Measurements from ENCODE around the gene TAF11L12. TPM values are rescaled to one million over a fixed set of nuclear protein-coding genes. Genes with fewer than 3 reads are reported as not detected.
"Not testable (repeated sequence)": the region's sequence is repeated elsewhere in the genome, so short reads cannot be mapped to it uniquely, and the experiment has no call there.

TAF11L12 gene
- total and polyA plus RNA-seq, 2 of the 13 experiments (the other 11 are each of a cell fraction or from before 2014, with no cell fraction given), result not detected

- H4K20me1 ChIP-seq (ENCODE audit: insufficient read depth, low read length); FAIRE-seq; H2AFZ ChIP-seq (ENCODE audit: low read length); BruUV-seq (replicated peaks); H3K4me3 ChIP-seq (replicated peaks in 1 of 3; ENCODE audit: insufficient read depth in 1 of 3, low read depth in 2 of 3, low read length in 3 of 3); H3K9ac ChIP-seq (ENCODE audit: insufficient read depth, low read depth, low read length); H3K9me3 ChIP-seq (ENCODE audit: low read length); DNase-seq (ENCODE audit: low spot score); H3K27ac ChIP-seq (ENCODE audit: extremely low read length, insufficient read depth, low read length); ATAC-seq; POLR2A ChIA-PET; intact Hi-C loops (cut with micrococcal nuclease; ENCODE audit: unreplicated experiment); H3K36me3 ChIP-seq (replicated peaks in 1 of 2; ENCODE audit: control insufficient read depth in 1 of 2, insufficient read depth in 2 of 2, low read length in 2 of 2); CTCF ChIA-PET (ENCODE audit: low intra/inter-chr PET ratio, low total read pairs); H3K79me2 ChIP-seq (ENCODE audit: insufficient read depth, low read length); H3K4me2 ChIP-seq (ENCODE audit: low read depth, low read length); H3K27me3 ChIP-seq (ENCODE audit: control insufficient read depth in 1 of 2, insufficient read depth in 2 of 2, low read length in 2 of 2); in situ Hi-C loops (cut with HindIII; ENCODE audit: extremely low pct_ligation_motif_present, low pct_unique_long_range_greater_than_20kb); H3K4me1 ChIP-seq (ENCODE audit: insufficient read depth, low read length): not testable (repeated sequence)
- WGBS (ENCODE audit: low lambda C conversion rate), result no CpG with 5 or more reads among the region's 15 CpGs
Measured at GRCh38 chr5:17597728-17598127, 12.5 kb upstream of the TAF11L12 start, which contains the start of gene TAF11L10. TAF11L10 (minus strand) TSS chr5:17597828.

GRCh38 chr5:17603880-17604279 lies 6.3 kb upstream of the TAF11L12 start, which contains the start of gene TAF11L11:
TAF11L11 (plus strand) TSS chr5:17604183.
- H3K4me1 ChIP-seq (ENCODE audit: insufficient read depth, low read length); BruUV-seq (replicated peaks); H2AFZ ChIP-seq (ENCODE audit: low read length); CTCF ChIA-PET (ENCODE audit: low intra/inter-chr PET ratio, low total read pairs); H3K9me3 ChIP-seq (ENCODE audit: low read length); POLR2A ChIA-PET; FAIRE-seq; H3K36me3 ChIP-seq (replicated peaks in 1 of 2; ENCODE audit: control insufficient read depth in 1 of 2, insufficient read depth in 2 of 2, low read length in 2 of 2); H3K27ac ChIP-seq (ENCODE audit: extremely low read length, insufficient read depth, low read length); intact Hi-C loops (cut with micrococcal nuclease; ENCODE audit: unreplicated experiment); H3K4me2 ChIP-seq (ENCODE audit: low read depth, low read length); H3K79me2 ChIP-seq (ENCODE audit: insufficient read depth, low read length); H3K4me3 ChIP-seq (replicated peaks in 1 of 3; ENCODE audit: insufficient read depth in 1 of 3, low read depth in 2 of 3, low read length in 3 of 3); H3K9ac ChIP-seq (ENCODE audit: insufficient read depth, low read depth, low read length); H4K20me1 ChIP-seq (ENCODE audit: insufficient read depth, low read length); ATAC-seq; DNase-seq (ENCODE audit: low spot score); in situ Hi-C loops (cut with HindIII; ENCODE audit: extremely low pct_ligation_motif_present, low pct_unique_long_range_greater_than_20kb); H3K27me3 ChIP-seq (ENCODE audit: control insufficient read depth in 1 of 2, insufficient read depth in 2 of 2, low read length in 2 of 2): not testable (repeated sequence)
- WGBS (ENCODE audit: low lambda C conversion rate), result 38% methylated on average over 6 of the region's 6 CpGs

GRCh38 chr5:17604951-17605350 lies 5.2 kb upstream of the TAF11L12 start:
- no peak for ATAC-seq
- H2AFZ ChIP-seq (ENCODE audit: low read length), result no peak overlapping the region
- no peaks in the 10 kb centered on the region for H3K36me3 ChIP-seq (replicated peaks in 1 of 2; ENCODE audit: control insufficient read depth in 1 of 2, insufficient read depth in 2 of 2, low read length in 2 of 2)
- no peak overlapping the region for H3K27ac ChIP-seq (ENCODE audit: extremely low read length, insufficient read depth, low read length)
- ChIA-PET POLR2A (no interaction called here), CTCF (ENCODE audit: low intra/inter-chr PET ratio, low total read pairs) (no interaction called here)
- H3K27me3 ChIP-seq (ENCODE audit: control insufficient read depth in 1 of 2, insufficient read depth in 2 of 2, low read length in 2 of 2), result no peaks in the 10 kb centered on the region; a peak in 1 of 5 replicates
- no peak overlapping the region for H3K4me2 ChIP-seq (ENCODE audit: low read depth, low read length)
- no peaks in the 10 kb centered on the region for H3K4me1 ChIP-seq (ENCODE audit: insufficient read depth, low read length)
- in situ Hi-C loops (cut with HindIII; ENCODE audit: extremely low pct_ligation_motif_present, low pct_unique_long_range_greater_than_20kb) (no loop called here), intact Hi-C loops (cut with micrococcal nuclease; ENCODE audit: unreplicated experiment) (no loop called here)
- H4K20me1 ChIP-seq (ENCODE audit: insufficient read depth, low read length), result no peaks in the 10 kb centered on the region
- TF ChIP-seq ARNT (IDR thresholded peaks at IDR 0.05), result no peak
- TF ChIP-seq, protein P1, sequence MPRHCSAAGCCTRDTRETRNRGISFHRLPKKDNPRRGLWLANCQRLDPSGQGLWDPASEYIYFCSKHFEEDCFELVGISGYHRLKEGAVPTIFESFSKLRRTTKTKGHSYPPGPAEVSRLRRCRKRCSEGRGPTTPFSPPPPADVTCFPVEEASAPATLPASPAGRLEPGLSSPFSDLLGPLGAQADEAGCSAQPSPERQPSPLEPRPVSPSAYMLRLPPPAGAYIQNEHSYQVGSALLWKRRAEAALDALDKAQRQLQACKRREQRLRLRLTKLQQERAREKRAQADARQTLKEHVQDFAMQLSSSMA (CRISPR knock-in tag; IDR thresholded peaks at IDR 0.05), result no peak
- no peak for TF ChIP-seq MEIS1 (CRISPR knock-in tag; IDR thresholded peaks at IDR 0.05; ENCODE audit: borderline replicate concordance)
- no peak for TF ChIP-seq ZNF557 (CRISPR knock-in tag; IDR thresholded peaks at IDR 0.05)
- TF ChIP-seq, protein P2, sequence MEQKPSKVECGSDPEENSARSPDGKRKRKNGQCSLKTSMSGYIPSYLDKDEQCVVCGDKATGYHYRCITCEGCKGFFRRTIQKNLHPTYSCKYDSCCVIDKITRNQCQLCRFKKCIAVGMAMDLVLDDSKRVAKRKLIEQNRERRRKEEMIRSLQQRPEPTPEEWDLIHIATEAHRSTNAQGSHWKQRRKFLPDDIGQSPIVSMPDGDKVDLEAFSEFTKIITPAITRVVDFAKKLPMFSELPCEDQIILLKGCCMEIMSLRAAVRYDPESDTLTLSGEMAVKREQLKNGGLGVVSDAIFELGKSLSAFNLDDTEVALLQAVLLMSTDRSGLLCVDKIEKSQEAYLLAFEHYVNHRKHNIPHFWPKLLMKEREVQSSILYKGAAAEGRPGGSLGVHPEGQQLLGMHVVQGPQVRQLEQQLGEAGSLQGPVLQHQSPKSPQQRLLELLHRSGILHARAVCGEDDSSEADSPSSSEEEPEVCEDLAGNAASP (CRISPR knock-in tag; IDR thresholded peaks at IDR 0.05; ENCODE audit: borderline replicate concordance), result no peak
- no peak for TF ChIP-seq ZNF569 (CRISPR knock-in tag; IDR thresholded peaks at IDR 0.05; ENCODE audit: borderline replicate concordance)
- no peak for TF ChIP-seq ZNF768 (CRISPR knock-in tag; IDR thresholded peaks at IDR 0.05)
- no peak overlapping the region for H3K9ac ChIP-seq (ENCODE audit: insufficient read depth, low read depth, low read length)
- 37% methylated on average over 13 of the region's 14 CpGs for WGBS (ENCODE audit: low lambda C conversion rate)
- DNase-seq (ENCODE audit: low spot score), result no peak
- H3K9me3 ChIP-seq (ENCODE audit: low read length), result no peaks in the 10 kb centered on the region
- no peak for FAIRE-seq
- no TSS peak for BruUV-seq (replicated peaks)
- no peak overlapping the region for H3K4me3 ChIP-seq (replicated peaks in 1 of 3; ENCODE audit: insufficient read depth in 1 of 3, low read depth in 2 of 3, low read length in 3 of 3)
- no peaks in the 10 kb centered on the region for H3K79me2 ChIP-seq (ENCODE audit: insufficient read depth, low read length)
